Motor neuron (in vitro differentiated cells): ENCODE measurements around the gene MOCOS. TPM values are rescaled to one million over a fixed set of nuclear protein-coding genes. Genes with fewer than 3 reads are reported as not detected.
"Not testable (repeated sequence)": the region's sequence is repeated elsewhere in the genome, so short reads cannot be mapped to it uniquely, and the experiment has no call there.

Source experiments
- ATAC-seq, 8 experiments: fragments of 200-7000 bp; cut with Tn5 transposase; replicated peaks in 6 of 8; 2 replicates each; pipeline ENCODE4 v1.8.0; 2021; ENCODE audit warnings: mild to moderate bottlenecking in 8 of 8, moderate library complexity in 8 of 8
- H3K27ac ChIP-seq, 2 donors: fragments of 250-450 bp; sonication (Bioruptor Pico); 2 replicates each; pipeline ENCODE4 v1.9.0; 2021; ENCODE audit warnings: antibody characterized with exemption in 2 of 2, mild to moderate bottlenecking in 2 of 2, moderate library complexity in 1 of 2
- H3K4me1 ChIP-seq, 2 donors: fragments of 250-450 bp; sonication (Bioruptor Pico); replicated peaks in 1 of 2; 2 replicates each; pipeline ENCODE4 v1.6.1; 2021; ENCODE audit warnings: antibody characterized with exemption in 2 of 2, mild to moderate bottlenecking in 2 of 2, moderate library complexity in 1 of 2
- H3K4me3 ChIP-seq, 5 donors: fragments of 250-450 bp; sonication (Bioruptor Pico); 2 replicates each; pipeline ENCODE4 v1.9.0; 2021; ENCODE audit warnings: antibody characterized with exemption in 5 of 5, mild to moderate bottlenecking in 5 of 5, moderate library complexity in 4 of 5
- WGBS, 10 experiments: fragments of 450-650 bp; shearing (Covaris generic); methylation state at CpG; one replicate each; pipeline ENCODE4 v1.0.0; 2022; 5-methylcytosine and 5-hydroxymethylcytosine counted together
- in situ Hi-C, 9 experiments: fragments of 400-800 bp; cut with MboI; loops; one replicate each; pipeline ENCODE4 v1.15.0; 2021; ENCODE audit warnings: low sequenced_read_pairs in 9 of 9, low pct_unique_long_range_greater_than_20kb in 2 of 9; ENCODE audit not compliant: unreplicated experiment in 9 of 9
- total RNA-seq, 8 experiments: library from RNA; unstranded; fragments of 300-600 nt; gene quantifications; 2 replicates each; pipeline versions ENCODE4 v1.2.3 to v1.2.4, GENCODE V29; 2022

MOCOS gene
- total RNA-seq, 8 experiments from 2014 or later, result 0.43 to 15.1 (median 1.3) TPM

DNA sequence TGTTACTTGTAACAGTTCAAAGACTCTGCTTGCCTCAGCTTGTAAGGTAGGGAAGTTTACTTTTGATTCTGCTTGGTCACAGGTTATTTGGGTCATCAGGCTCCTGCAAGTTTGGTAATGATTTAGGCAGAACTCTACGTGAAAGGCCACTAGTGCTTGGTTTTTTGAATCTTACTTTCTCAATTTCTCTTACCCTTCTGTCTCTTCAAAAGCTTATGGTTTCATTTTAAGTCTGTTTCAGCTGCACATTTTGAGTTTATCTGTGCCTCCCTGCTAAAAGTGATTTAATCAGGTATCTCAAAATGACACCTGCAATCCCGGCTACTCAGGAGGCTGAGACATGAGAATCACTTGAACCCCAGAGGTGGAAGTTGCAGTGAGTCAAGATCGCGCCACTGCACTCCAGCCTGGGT, 26.3 kb upstream of the MOCOS start:
- H3K4me3 ChIP-seq, result no peak overlapping the region
- no peaks in the 10 kb centered on the region for H3K4me1 ChIP-seq
- ATAC-seq, result no peak
- H3K27ac ChIP-seq, result no peak overlapping the region
- in situ Hi-C loops, result no loop called here
- WGBS, 10 experiments, result 50 to 100% (median 100%) methylated on average over 1 to 4 of the region's 4 CpGs

DNA sequence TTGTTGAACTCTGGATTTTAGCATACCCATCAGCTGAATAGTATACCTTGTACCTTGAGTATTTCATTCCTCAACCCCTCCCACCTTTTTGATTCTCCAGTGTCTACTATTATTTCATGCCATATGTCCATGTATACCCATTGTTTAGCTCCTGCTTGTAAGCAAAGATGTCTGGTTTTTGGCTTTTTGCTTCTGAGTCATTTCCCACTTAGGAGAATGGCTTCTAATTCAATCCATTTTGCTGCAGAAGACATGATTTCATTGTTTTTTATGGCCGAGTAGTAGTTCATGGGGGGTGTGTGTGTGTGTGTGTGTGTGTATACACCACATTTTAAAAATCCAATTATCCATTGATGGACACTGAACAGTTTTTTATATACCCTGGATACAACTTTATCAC, 24.3 kb upstream of the MOCOS start:
- ATAC-seq, result no peak
- 71 to 83% methylated on average over 1 of the region's 1 CpG; no CpG with 5 or more reads in 8 of the 10 experiments for WGBS, 10 experiments

DNA sequence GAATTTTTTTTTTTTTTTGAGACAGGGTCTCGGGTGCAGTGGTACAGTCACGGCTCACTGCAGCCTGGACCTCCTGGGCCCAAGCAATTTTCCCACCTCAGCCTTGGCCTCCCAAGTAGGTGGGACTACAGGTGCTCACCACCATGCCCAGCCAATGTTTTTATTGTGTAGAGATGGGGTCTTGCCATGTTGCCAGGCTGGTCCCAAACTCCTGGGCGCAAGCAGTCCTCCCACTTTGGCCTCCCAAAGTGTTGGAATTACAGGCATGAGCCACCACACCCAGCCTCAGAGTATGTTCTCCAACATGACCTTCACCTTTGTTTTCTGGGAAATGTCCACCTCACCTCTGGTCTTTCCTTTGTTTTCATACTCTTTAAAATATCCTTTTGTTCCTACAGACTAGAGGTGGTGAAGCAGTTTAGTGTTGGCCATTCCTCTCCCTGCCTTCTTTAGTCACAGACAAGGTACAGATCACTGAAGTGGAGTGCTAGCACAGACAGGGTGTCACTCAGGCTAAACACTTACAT, 19.5 kb upstream of the MOCOS start:
- in situ Hi-C loops, result no loop called here
- no peak overlapping the region for H3K4me3 ChIP-seq
- WGBS, 10 experiments, result 92 to 100% (median 100%) methylated on average over 1 to 2 of the region's 3 CpGs; no CpG with 5 or more reads in 6 of the 10 experiments
- no peak overlapping the region for H3K27ac ChIP-seq
- no peak for ATAC-seq
- no peaks in the 10 kb centered on the region for H3K4me1 ChIP-seq

More for the DNA sequence above, 24.3 kb upstream of the MOCOS start:
- Histone ChIP-seq H3K27ac (no peak overlapping the region), H3K4me1 (no peaks in the 10 kb centered on the region), H3K4me3 (no peak overlapping the region)
- in situ Hi-C loops, result no loop called here

DNA sequence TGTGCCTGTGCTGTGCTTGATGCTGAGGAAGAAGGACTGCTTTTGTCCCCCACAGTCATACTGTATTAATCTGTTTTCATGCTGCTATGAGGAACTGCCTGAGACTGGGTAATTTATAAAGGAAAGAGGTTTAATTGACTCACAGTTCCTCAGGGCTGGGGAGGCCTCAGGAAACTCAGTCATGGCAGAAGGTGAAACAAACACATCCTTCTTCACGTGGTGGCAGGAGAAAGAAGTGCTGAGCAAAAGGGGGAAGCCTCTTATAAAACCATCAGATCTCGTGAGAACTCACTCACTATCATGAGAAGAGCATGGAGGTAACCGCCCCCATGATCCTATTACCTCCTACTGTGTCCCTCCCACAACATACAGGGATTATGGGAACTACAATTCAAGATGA, 19.0 kb upstream of the MOCOS start:
- 86 to 100% (median 94%) methylated on average over 1 to 3 of the region's 3 CpGs; no CpG with 5 or more reads in 3 of the 10 experiments for WGBS, 10 experiments

DNA sequence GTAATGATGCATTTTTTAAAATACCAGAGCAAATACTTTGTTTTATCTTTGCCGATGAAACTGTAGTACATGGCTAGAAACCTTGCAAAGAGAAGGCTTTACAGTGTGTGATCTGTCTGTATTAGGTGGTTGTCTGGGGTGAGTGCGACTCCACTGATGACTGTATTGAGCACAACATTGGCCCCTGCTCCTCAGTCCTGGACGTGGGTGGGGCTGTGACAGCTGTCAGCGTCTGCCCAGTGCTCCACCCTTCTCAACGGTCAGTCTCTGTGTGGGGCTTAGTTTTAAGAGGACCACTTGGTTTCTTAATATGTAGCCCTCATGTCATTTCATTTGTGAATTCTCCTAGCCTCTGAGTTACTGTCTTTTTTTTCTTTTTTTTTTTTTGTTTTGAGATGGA, 17.4 kb upstream of the MOCOS start:
- H3K4me3 ChIP-seq, result no peak overlapping the region
- in situ Hi-C loops, result no loop called here
- ATAC-seq, result peak in 2 of 8 experiments; percentile 35 to 52
- peaks cover 0 to 6% of the 10 kb centered on the region in 2 donors for H3K4me1 ChIP-seq
- no peak overlapping the region for H3K27ac ChIP-seq
- 40 to 100% (median 86%) methylated on average over 1 to 5 of the region's 5 CpGs; no CpG with 5 or more reads in 5 of the 10 experiments for WGBS, 10 experiments

More for the DNA sequence above, 19.0 kb upstream of the MOCOS start:
- H3K4me3 ChIP-seq, H3K4me1 ChIP-seq, ATAC-seq, in situ Hi-C loops, H3K27ac ChIP-seq: not testable (repeated sequence)

DNA sequence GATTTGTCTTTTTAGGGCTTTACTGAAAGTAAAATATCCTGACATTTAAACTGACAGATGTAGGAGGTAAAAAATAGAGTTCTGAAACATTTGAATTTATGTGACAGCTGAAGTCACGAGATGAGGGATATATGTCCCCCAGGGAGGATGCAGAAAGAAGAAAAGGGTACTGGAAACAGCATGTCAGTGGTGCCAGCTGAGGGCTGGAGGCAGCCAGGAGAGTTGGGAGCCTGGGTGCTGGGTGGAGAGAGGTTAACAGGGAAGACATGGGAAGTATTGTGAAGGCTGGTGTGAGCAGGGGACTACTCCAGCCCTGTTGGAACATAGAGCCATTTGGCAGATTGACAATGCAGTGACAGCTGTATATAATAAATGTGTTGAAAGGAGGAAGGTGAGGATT, 11.8 kb upstream of the MOCOS start:
- no peak overlapping the region for H3K4me3 ChIP-seq
- in situ Hi-C loops, result no loop called here
- no peak overlapping the region for H3K27ac ChIP-seq
- H3K4me1 ChIP-seq, result peaks cover 0 to 6% of the 10 kb centered on the region in 2 donors
- 67 to 100% (median 100%) methylated on average over 1 of the region's 1 CpG for WGBS, 10 experiments
- no peak for ATAC-seq

DNA sequence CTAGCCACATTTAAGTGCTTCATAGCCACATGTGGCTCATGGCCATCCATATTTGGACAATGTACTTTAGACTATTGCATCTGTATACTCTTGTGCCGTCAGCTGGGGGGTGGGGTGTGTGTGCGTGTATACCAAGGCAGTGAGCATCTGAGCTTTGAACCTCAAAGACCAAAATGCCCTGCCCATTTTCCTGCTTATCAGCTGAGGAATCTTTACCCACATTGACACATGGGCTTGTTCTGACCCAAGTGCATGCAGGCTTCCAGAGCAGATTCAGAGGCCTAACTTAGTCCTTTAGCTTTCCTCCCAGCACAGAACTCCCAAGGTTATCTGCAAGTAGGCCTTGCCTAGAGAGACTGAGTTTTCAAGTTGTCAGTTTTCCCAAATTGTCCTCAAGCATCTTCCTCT, 11.1 kb upstream of the MOCOS start:
- H3K4me1 ChIP-seq, result peaks cover 0 to 6% of the 10 kb centered on the region in 2 donors
- no peak overlapping the region for H3K4me3 ChIP-seq
- H3K27ac ChIP-seq, result no peak overlapping the region
- in situ Hi-C loops, result no loop called here
- 90 to 100% (median 96%) methylated on average over 1 to 2 of the region's 2 CpGs; no CpG with 5 or more reads in 6 of the 10 experiments for WGBS, 10 experiments
- ATAC-seq, result peak in 1 of 8 experiments; percentile 63

DNA sequence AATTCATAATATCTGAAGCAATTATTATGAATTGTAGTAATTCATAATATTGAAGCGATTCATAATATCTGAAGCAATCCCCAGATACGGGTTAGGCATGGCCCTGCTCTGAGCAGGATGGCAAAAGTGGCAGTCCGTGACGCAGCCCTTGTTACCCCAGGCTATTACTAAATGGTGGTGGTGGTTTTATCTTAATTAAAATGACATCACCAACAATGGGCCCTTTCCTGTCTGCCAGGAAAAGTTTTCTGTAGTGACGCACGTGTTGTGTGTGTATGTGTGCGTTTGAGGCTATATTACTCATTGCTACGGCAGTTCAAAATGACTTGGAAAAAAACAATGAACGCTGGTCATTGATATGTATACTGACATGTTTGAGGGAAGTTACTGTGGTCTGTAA, 10.6 kb upstream of the MOCOS start:
- no peak overlapping the region for H3K27ac ChIP-seq
- 67 to 100% (median 92%) methylated on average over 2 to 8 of the region's 9 CpGs; no CpG with 5 or more reads in 1 of the 10 experiments for WGBS, 10 experiments
- in situ Hi-C loops, result no loop called here
- peak in 3 of 8 experiments; percentile 55 to 82 (median 77) for ATAC-seq
- no peak overlapping the region for H3K4me3 ChIP-seq
- peaks cover 0 to 6% of the 10 kb centered on the region in 2 donors for H3K4me1 ChIP-seq

DNA sequence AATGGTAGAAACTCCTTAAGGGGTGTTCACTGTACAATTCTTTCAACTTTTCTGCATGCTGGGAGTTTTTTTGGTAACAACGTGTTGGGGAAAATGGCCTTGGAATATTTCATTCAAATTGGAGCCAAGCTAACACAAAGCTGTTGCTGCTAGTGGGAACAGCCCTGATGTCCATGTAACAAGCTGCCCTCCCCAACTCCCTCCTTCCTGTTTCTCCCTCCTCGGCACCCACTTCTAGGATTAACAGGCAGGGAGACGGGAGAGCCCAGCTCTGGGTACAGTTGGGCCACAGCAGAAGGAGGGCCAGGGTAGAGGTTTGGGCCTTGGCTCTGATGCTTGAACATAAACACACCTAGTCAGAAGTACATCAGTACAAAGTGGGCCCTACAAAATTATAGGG, 9.4 kb upstream of the MOCOS start:
- in situ Hi-C loops, result no loop called here
- Histone ChIP-seq H3K4me3 (no peak overlapping the region), H3K27ac (no peak overlapping the region), H3K4me1 (peaks cover 0 to 6% of the 10 kb centered on the region in 2 donors)
- no peak for ATAC-seq
- 71 to 100% (median 85%) methylated on average over 1 to 3 of the region's 3 CpGs; no CpG with 5 or more reads in 4 of the 10 experiments for WGBS, 10 experiments

DNA sequence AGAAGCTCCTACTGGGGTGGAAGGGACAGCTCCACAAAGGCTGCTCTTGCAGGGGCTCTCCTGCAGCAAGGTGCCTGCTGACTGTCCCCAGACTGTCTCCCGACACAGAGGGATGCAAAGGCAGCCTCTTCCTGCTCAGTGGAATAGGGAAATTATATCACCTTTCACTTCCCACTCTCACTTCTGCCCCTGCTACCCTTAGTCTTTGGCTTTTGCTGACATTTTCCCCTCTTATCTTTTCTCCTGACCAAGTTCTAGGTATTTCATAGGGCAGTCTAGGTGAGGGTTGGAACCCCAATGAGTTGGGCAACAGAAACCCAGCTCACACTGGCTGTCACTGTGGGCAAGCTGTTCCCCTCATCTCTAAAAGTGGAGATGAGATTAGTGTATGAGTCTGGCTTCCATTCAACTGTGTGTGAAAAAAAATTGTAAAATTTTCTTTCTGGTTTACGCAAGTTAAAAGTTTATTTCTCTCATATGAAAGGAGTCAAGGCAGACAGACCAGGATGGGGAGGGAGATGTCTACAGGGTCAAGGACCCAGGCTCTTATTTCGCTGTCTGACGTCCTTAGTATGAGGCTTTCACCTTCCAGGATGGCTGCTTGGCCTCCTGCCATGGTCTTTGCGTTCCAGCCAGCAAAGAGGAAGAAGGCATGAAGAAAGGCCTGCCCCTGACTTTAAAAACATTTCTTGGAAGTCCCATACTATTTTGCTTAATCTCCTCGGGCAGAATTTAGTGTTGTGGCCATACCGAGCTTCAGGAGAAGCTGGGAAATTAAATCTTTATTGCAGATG, 7.5 kb upstream of the MOCOS start:
- peak in 2 of 8 experiments; percentile 64 to 80 for ATAC-seq
- no peak overlapping the region for H3K4me3 ChIP-seq
- no peak overlapping the region for H3K27ac ChIP-seq
- 38 to 91% (median 64%) methylated on average over 2 to 6 of the region's 7 CpGs for WGBS, 10 experiments
- no peaks in the 10 kb centered on the region for H3K4me1 ChIP-seq
- in situ Hi-C loops, result no loop called here

DNA sequence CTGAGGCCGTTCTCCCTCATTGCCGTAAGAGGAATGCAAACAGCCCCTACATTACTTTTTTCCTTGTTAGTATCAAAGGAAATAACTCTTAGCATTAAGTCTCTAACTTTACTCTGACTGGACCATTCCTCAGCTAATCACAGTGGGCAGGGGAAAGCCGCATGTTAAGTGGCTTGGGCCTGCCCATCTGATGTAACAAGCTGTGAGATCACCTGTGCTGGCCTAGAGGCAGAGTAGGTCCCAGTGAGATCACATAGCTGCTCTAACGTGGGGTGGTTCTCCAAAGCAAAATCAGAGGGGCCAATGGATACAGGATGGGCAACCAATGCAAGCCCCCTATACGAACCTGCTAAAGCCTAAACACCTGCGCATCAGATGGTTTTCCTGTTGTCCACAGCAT, 5.9 kb upstream of the MOCOS start:
- Histone ChIP-seq H3K27ac (no peak overlapping the region), H3K4me3 (no peak overlapping the region), H3K4me1 (peaks cover 0 to 2% of the 10 kb centered on the region in 2 donors)
- in situ Hi-C loops, result no loop called here
- ATAC-seq, result peak in 5 of 8 experiments; percentile 50 to 87 (median 85)
- WGBS, 10 experiments, result 40 to 100% (median 85%) methylated on average over 1 to 6 of the region's 6 CpGs; no CpG with 5 or more reads in 2 of the 10 experiments

DNA sequence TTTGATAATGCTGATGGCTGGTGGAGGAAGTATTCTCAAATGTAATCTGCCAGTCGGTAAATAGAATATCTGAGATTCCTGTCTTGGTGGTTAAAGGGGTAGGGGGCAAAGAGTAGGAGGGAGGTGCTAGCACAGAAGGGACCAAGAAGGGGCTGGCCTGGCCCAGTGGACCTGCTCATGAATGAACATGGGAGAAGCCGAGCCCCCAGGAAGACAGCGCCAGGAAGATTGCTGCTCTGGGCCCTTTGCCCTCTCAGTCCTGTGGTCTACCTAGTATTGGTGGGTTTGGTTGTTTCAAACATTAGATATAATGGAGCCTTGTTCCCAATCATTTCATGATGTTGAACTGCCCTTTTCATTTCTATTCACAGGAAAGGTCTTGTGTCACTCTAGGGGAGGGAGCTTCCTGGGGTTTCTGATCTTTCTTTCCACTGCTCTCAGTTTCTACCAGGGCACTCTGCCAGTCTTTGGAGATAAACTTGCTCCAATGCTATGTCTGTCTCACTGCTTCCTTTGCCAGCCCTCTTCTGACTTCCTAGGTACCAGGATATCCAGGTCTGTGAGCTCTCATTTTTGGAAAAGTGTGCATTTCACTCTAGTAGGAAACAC, 5.3 kb upstream of the MOCOS start:
- in situ Hi-C loops, result no loop called here
- Histone ChIP-seq H3K27ac (no peak overlapping the region), H3K4me3 (no peak overlapping the region), H3K4me1 (peaks cover 0 to 3% of the 10 kb centered on the region in 2 donors)
- no peak for ATAC-seq
- WGBS, 10 experiments, result 60 to 100% (median 91%) methylated on average over 1 to 3 of the region's 3 CpGs; no CpG with 5 or more reads in 4 of the 10 experiments

DNA sequence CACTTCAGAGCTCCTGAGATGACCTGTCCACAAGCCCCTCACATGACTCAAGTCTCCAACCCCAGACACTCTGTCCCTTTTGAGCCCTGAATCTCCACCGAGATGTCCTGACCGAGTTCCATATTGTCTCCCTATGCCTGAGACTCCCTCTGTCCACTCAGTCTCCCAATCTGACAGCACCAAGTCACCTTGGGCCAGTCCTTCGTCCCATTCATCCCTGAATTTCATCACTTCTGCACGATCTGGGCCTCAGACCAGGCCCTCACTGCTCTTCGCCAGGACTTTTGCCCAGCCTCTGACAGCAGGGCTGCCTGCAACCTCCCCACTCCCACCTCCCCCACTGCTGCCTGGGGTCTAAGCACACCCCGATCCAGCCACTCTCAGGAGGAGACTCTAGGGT, 4.3 kb upstream of the MOCOS start:
- no peak for ATAC-seq
- in situ Hi-C loops, result no loop called here
- Histone ChIP-seq H3K4me3 (no peak overlapping the region), H3K4me1 (peaks cover 2 to 3% of the 10 kb centered on the region in 2 donors), H3K27ac (no peak overlapping the region)
- WGBS, 10 experiments, result 60 to 95% (median 74%) methylated on average over 1 to 3 of the region's 6 CpGs; no CpG with 5 or more reads in 4 of the 10 experiments
